HepG2 (cell line): ENCODE measurements around the gene ALG13. TPM values are rescaled to one million over a fixed set of nuclear protein-coding genes. Genes with fewer than 3 reads are reported as not detected.

ENCODE experiments used
- ATM ChIP-seq: fragments of 450-650 bp; IDR thresholded peaks from 2 replicates; pipeline ENCODE4 v1.7.1; 2017; ENCODE audit warnings: mild to moderate bottlenecking, borderline replicate concordance
- IKZF1 ChIP-seq: fragments of 450-650 bp; IDR thresholded peaks from 2 replicates; pipeline ENCODE4 v1.7.1; 2016
- IRF2 ChIP-seq: IDR thresholded peaks from 2 replicates; pipeline ENCODE4 v1.6.1; 2018; ENCODE audit warnings: missing genetic modification reagents, missing compliant biosample characterization
- NFATC3 ChIP-seq: sonication (generic); formaldehyde crosslinking; IDR thresholded peaks from 2 replicates; pipeline ENCODE4 v1.5.1; 2020; ENCODE audit warnings: mild to moderate bottlenecking, missing genetic modification reagents
- NFE2 ChIP-seq: sonication (generic); formaldehyde crosslinking; IDR thresholded peaks from 2 replicates; pipeline ENCODE4 v1.4.0; 2020; ENCODE audit warnings: missing genetic modification reagents
- NRL ChIP-seq: sonication (generic); formaldehyde crosslinking; IDR thresholded peaks from 2 replicates; pipeline ENCODE4 v1.5.0; 2020; ENCODE audit warnings: missing genetic modification reagents, mild to moderate bottlenecking, moderate library complexity, borderline replicate concordance
- PHF8 ChIP-seq: sonication (generic); formaldehyde crosslinking; IDR thresholded peaks from 2 replicates; pipeline ENCODE4 v1.5.0; 2020; ENCODE audit warnings: missing genetic modification reagents
- POLR2AphosphoS5 ChIP-seq: IDR thresholded peaks from 2 replicates; pipeline ENCODE4 v1.6.1; 2012; ENCODE audit warnings: low read depth, low read length
- RBM39 ChIP-seq: fragments of 200-400 bp; formaldehyde crosslinking; IDR thresholded peaks from one replicate; pipeline ENCODE4 v1.6.1; 2018; ENCODE audit warnings: antibody characterized with exemption, mild to moderate bottlenecking, low read depth, low read length; ENCODE audit not compliant: poor library complexity, severe bottlenecking
- SIN3A ChIP-seq: IDR thresholded peaks from 2 replicates; pipeline ENCODE4 v1.6.1; 2011; ENCODE audit warnings: low read depth, mild to moderate bottlenecking, control low read depth, low read length, borderline replicate concordance
- ZNF205 ChIP-seq: IDR thresholded peaks from 2 replicates; pipeline ENCODE4 v1.6.1; 2018; ENCODE audit warnings: missing biosample characterization, missing genetic modification reagents
- ZNF468 ChIP-seq: sonication (generic); formaldehyde crosslinking; IDR thresholded peaks from 2 replicates; pipeline ENCODE4 v1.8.0; 2022; ENCODE audit warnings: mild to moderate bottlenecking, moderate library complexity, missing genetic modification reagents
- ZSCAN9 ChIP-seq: IDR thresholded peaks from 2 replicates; pipeline ENCODE4 v1.6.1; 2016; ENCODE audit warnings: borderline replicate concordance
- polyA plus RNA-seq, 8 experiments: library from polyadenylated mRNA; depleted of rRNA in 3 of 8; stranded (reverse) in 7 of 8; unstranded in 1 of 8; fragments of >200 nt; fragmentation: Illumina TruSeq in 4 of 8; extraction: Trizol in 4 of 8; gene quantifications; 2 replicates each; pipeline versions ENCODE4 v1.2.1 to v1.2.3, GENCODE V29; 2011 to 2016; ENCODE audit warnings: low read depth in 4 of 8, missing spikeins in 1 of 8, mixed read lengths in 1 of 8; ENCODE audit not compliant: insufficient read depth in 1 of 8
- total RNA-seq, 5 experiments: library from RNA; depleted of rRNA; stranded (reverse); fragments of >200 nt; fragmentation: Illumina TruSeq; extraction: Trizol; gene quantifications; 2 replicates each; pipeline ENCODE4 v1.2.3, GENCODE V29; 2016; ENCODE audit warnings: low read depth in 1 of 5
- TF ChIP-seq, protein P1 (sequence below): sonication (generic); formaldehyde crosslinking; IDR thresholded peaks from 2 replicates; pipeline ENCODE4 v1.8.1; 2023; ENCODE audit warnings: missing genetic modification reagents, mild to moderate bottlenecking, borderline replicate concordance
- TF ChIP-seq, protein P2 (sequence below): sonication (generic); formaldehyde crosslinking; IDR thresholded peaks from 2 replicates; pipeline ENCODE4 v1.4.0; 2020; ENCODE audit warnings: missing genetic modification reagents
- TF ChIP-seq, protein P3 (sequence below): fragments of 450-650 bp; IDR thresholded peaks from 2 replicates; pipeline ENCODE4 v1.6.1; 2016
- TF ChIP-seq, protein P4 (sequence below): sonication (generic); formaldehyde crosslinking; IDR thresholded peaks from 2 replicates; pipeline ENCODE4 v1.9.0; 2022; ENCODE audit warnings: low read depth, missing genetic modification reagents
- TF ChIP-seq, protein P5 (sequence below): sonication (generic); formaldehyde crosslinking; IDR thresholded peaks from 2 replicates; pipeline ENCODE4 v1.4.0; 2020; ENCODE audit warnings: missing genetic modification reagents

ALG13 gene
- total and polyA plus RNA-seq, 2 of the 13 experiments (the other 11 are each of a cell fraction or from before 2014, with no cell fraction given), result 31.2 to 65.5 TPM

DNA sequence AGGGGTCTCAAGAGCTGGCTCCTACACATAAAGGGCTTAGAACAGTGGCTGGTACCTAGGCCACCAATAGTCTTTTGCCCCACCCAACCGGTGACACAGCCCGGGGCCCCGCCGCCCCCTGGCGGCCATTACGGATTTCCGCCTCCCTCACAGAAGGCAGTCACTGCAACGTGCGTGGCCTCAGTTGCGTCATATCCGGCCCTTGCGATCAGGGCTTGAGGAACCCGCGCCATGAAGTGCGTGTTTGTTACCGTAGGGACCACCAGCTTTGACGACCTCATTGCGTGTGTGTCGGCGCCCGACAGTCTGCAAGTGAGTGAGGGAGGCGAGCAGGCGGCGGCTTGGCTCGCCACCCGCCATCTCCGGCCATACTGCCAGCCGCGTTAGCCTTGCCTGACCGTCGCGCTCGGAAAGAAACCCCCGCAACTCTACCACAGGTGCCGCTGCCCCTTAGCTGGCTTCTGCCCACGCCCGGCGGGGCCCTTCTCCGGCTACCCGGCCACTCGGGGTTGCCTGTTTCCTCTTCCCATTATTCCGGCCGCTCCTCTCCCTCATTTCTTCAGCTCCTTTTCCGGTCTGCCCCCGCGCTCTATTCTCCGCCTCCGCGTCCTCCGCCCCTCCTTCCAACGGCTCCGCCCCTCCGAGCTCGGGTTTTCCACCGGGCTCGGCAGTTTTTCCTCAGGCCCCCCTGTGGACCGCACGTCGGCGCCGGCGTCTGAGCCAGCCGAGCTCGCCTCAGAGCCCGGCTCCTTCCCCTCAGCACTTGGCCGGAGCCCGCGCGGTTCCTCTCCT lies at the start of gene ALG13 (continued):
- no peak for TF ChIP-seq ZNF205 (CRISPR knock-in tag)
- TF ChIP-seq PHF8 (CRISPR knock-in tag), result peak; percentile 80
- TF ChIP-seq ZSCAN9 (CRISPR knock-in tag), result peak; percentile 52; the same call in 1 of the 2 replicates
- TF ChIP-seq, protein P1, sequence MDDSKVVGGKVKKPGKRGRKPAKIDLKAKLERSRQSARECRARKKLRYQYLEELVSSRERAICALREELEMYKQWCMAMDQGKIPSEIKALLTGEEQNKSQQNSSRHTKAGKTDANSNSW, result no peak; the same call in 1 of the 2 replicates
- no peak for TF ChIP-seq NFE2 (CRISPR knock-in tag)
- TF ChIP-seq, protein P2, sequence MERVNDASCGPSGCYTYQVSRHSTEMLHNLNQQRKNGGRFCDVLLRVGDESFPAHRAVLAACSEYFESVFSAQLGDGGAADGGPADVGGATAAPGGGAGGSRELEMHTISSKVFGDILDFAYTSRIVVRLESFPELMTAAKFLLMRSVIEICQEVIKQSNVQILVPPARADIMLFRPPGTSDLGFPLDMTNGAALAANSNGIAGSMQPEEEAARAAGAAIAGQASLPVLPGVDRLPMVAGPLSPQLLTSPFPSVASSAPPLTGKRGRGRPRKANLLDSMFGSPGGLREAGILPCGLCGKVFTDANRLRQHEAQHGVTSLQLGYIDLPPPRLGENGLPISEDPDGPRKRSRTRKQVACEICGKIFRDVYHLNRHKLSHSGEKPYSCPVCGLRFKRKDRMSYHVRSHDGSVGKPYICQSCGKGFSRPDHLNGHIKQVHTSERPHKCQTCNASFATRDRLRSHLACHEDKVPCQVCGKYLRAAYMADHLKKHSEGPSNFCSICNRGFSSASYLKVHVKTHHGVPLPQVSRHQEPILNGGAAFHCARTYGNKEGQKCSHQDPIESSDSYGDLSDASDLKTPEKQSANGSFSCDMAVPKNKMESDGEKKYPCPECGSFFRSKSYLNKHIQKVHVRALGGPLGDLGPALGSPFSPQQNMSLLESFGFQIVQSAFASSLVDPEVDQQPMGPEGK (CRISPR knock-in tag), result 0 out of 2 replicates have a peak, but pooled peaks have one; percentile 39
- TF ChIP-seq ZNF468 (CRISPR knock-in tag), result no peak
- TF ChIP-seq POLR2AphosphoS5, result peak; percentile 37; the same call in 1 of the 2 replicates
- TF ChIP-seq, protein P3, sequence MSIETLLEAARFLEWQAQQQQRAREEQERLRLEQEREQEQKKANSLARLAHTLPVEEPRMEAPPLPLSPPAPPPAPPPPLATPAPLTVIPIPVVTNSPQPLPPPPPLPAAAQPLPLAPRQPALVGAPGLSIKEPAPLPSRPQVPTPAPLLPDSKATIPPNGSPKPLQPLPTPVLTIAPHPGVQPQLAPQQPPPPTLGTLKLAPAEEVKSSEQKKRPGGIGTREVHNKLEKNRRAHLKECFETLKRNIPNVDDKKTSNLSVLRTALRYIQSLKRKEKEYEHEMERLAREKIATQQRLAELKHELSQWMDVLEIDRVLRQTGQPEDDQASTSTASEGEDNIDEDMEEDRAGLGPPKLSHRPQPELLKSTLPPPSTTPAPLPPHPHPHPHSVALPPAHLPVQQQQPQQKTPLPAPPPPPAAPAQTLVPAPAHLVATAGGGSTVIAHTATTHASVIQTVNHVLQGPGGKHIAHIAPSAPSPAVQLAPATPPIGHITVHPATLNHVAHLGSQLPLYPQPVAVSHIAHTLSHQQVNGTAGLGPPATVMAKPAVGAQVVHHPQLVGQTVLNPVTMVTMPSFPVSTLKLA, result no peak
- no peak for TF ChIP-seq IKZF1
- TF ChIP-seq SIN3A, result no peak
- TF ChIP-seq, protein P4, sequence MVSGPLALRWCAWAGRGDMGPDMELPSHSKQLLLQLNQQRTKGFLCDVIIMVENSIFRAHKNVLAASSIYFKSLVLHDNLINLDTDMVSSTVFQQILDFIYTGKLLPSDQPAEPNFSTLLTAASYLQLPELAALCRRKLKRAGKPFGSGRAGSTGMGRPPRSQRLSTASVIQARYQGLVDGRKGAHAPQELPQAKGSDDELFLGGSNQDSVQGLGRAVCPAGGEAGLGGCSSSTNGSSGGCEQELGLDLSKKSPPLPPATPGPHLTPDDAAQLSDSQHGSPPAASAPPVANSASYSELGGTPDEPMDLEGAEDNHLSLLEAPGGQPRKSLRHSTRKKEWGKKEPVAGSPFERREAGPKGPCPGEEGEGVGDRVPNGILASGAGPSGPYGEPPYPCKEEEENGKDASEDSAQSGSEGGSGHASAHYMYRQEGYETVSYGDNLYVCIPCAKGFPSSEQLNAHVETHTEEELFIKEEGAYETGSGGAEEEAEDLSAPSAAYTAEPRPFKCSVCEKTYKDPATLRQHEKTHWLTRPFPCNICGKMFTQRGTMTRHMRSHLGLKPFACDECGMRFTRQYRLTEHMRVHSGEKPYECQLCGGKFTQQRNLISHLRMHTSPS (CRISPR knock-in tag), result no peak
- TF ChIP-seq NFATC3 (CRISPR knock-in tag), result no peak
- no peak for TF ChIP-seq RBM39
- peak; percentile 66; the same call in 1 of the 2 replicates for TF ChIP-seq NRL (CRISPR knock-in tag)
- no peak for TF ChIP-seq IRF2 (CRISPR knock-in tag)
- TF ChIP-seq, protein P5, sequence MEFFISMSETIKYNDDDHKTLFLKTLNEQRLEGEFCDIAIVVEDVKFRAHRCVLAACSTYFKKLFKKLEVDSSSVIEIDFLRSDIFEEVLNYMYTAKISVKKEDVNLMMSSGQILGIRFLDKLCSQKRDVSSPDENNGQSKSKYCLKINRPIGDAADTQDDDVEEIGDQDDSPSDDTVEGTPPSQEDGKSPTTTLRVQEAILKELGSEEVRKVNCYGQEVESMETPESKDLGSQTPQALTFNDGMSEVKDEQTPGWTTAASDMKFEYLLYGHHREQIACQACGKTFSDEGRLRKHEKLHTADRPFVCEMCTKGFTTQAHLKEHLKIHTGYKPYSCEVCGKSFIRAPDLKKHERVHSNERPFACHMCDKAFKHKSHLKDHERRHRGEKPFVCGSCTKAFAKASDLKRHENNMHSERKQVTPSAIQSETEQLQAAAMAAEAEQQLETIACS (CRISPR knock-in tag), result no peak
- no peak for TF ChIP-seq ATM
